Activated gamma-delta T cell (primary cell): ENCODE data around the gene CREB3L2.
"Not testable (repeated sequence)": the region's sequence is repeated elsewhere in the genome, so short reads cannot be mapped to it uniquely, and the experiment has no call there.

Experiments
- DNase-seq: peaks from one replicate; lab custom pipeline; 2025; lab: John Stamatoyannopoulos, UW

The CREB3L2 gene

DNA sequence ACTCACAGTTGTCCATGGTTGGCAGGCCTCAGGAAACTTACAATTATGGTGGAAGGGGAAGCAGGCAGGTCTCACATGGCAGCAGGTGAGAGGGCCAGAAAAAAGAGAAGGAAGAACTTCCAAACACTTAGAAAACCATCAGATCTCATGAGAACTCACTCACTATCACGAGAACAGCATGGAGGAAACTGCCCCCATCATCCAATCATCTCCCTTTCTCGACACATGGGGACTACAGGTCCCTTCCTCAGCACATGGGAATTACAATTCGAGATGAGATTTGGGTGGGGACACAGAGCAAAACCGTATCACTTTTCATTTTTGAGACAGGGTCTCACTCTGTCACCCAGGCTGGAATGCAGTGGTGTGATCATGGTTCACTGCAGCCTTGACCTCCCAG, 12.3 kb upstream of the CREB3L2 start:
- not testable (repeated sequence) for DNase-seq

DNA sequence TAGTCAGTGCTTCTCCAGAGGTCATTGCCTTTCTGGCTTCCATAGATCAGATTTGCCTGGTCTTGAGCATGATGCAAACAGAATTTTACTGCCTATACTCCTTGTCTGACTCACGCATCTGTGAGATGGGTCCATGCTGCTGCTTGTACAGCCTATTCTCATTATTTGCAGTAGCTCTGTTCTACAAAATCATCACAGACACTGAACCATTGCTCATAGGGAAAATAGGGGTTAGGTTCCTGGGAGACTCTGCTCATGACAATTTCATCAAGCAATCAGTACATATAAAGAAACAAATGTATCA, 7.4 kb upstream of the CREB3L2 start:
- no peak for DNase-seq

- no peak for DNase-seq
Measured at GRCh38 chr7:138008588-138009349, 6.9 kb upstream of the CREB3L2 start.

GRCh38 chr7:138008019-138008587, 6.2 kb upstream of the CREB3L2 start:
- DNase-seq: no peak

GRCh38 chr7:138006106-138006505, 4.2 kb upstream of the CREB3L2 start:
- DNase-seq: no peak

- no peak for DNase-seq
Measured at GRCh38 chr7:138004936-138005335, 3.0 kb upstream of the CREB3L2 start.

- DNase-seq: no peak
Measured at GRCh38 chr7:138004046-138004445, 2.2 kb upstream of the CREB3L2 start.

DNA sequence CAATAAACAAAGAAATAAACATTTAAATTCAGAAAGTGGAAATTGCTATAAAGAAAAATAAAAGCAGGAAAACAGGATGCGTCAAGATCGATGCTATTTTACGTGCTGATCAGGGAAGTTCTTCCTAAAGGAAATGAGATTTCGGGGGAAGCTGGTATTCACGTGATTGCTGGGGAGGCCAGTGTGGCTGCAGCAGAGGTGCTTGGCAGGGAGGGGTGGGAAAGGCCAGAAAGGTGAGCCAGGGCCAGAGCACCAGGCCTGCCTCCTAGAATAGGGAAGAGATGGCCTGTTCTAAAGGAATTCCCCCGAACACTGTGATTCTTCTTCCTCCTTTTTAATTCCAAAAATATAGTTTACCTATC, 923 bp upstream of the CREB3L2 start:
- no peak for DNase-seq

DNA sequence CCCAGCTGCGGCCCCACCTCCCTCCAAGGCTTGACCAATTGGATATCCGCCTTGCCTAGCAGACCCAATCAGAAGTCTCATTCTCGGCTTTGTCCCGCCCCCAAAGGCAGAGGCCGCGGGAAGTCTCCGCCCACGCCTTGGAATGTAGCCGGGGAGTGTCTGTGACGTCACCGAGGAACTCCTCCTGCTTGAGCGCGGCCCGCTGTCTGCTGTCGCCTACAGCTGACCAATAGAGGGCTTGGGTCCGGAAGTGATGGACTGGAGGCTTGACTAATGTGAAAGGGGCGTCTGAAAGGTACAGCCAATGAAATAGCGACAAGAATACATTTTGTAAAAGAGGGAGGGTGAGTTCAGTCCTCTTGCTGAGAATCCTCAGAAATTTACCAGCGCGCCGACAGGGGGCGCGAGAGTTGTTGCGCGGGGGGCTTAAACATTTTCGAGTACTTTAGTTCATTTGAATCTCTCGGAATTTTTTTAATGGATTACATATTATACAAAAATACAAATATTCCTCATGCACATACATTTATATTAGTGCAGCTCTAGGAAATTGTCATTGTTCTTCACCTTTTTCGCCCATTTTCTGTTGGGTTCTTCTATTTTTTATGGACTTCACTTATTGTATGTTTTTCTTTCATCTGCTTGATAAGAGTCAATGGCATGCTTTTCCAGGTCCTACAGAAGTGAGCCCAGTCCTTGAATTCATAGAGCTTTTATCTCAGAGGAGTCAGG, 376 bp upstream of the CREB3L2 start:
- DNase-seq: peak; percentile 80

- DNase-seq: no peak
Measured at GRCh38 chr7:138000081-138000701, 1.7 kb downstream of the CREB3L2 start.

GRCh38 chr7:137999496-138000080, 2.3 kb downstream of the CREB3L2 start:
- no peak for DNase-seq

DNA sequence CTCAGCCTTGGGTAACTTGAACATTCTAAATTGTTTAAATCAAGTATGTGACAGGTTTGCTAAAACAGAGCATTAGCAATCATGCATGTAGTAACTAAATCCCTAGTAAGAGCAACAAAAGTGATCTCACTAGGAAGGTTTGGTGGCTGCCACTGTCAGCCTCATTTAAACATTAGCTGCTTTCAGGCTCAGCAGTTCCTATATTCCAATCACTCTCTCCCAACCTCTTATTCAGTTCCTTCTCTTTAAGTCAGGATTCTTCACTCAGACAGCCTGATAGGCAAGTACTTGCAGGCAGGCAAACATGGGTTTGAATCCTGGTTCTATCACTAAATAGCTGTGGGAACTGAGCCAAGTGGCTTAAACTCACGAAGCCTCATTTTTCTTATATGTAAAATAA, 3.6 kb downstream of the CREB3L2 start:
- DNase-seq: no peak

GRCh38 chr7:137996871-137997270, 5.0 kb downstream of the CREB3L2 start:
- DNase-seq: no peak

GRCh38 chr7:137996386-137996851, 5.5 kb downstream of the CREB3L2 start:
- no peak for DNase-seq

- no peak for DNase-seq
Measured at GRCh38 chr7:137994216-137994615, 7.7 kb downstream of the CREB3L2 start.

- DNase-seq: no peak
Measured at GRCh38 chr7:137993395-137993743, 8.5 kb downstream of the CREB3L2 start.

GRCh38 chr7:137992550-137993394, 9.1 kb downstream of the CREB3L2 start:
- DNase-seq: no peak

GRCh38 chr7:137992104-137992549, 9.8 kb downstream of the CREB3L2 start:
- DNase-seq: no peak

DNA sequence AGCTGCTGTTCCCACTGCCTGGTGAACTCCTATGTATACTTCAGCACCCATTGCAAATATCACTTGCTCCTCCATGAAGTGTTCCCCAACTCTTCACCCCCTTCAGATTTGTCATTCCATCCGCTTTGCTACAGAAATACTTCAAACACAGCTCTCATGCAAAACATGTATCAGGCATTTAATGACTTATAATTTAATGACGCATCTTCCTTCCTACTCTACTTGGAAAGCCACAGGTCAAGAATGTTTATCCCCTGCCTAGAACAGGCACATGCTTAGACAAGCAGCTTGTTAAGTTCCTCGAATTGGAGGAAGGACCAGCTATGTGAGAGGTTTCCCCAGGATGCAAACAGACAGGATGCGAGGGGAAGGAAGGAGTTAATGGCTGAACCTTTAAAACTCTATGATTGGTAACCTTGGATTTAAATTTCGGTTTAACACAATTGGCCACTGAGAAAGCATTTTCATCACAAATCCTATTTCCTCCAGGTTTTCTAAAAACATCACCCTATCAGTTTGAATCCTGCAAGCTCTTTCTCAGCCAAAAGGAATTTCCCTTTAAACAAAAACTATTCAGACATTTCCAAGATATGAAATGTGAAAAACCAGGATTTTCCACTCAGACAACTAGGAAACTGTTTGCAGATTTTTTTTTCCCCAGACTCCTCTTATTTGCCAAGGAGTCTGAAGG, 11.5 kb downstream of the CREB3L2 start:
- no peak for DNase-seq

- DNase-seq: no peak
Measured at GRCh38 chr7:137989590-137989989, 12.3 kb downstream of the CREB3L2 start.

DNA sequence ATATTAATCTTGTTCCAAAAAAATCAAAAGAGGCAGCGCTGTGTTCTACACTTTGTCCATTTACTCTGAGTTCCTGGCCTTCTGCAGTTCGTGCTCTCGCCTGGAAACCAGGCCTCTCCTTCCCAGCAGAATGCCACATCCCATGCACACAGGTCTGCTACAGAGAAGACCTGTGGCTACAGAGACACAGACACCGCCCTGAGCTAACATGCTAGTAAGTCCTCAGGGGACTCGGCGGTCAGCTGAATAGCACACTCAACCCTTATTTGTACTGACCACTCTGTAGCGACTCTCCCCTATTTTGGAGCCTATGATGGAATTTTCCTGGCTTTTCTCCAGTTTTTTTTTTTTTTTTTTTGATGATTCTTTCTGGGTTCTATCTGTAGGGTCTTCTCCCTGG, 12.8 kb downstream of the CREB3L2 start:
- DNase-seq: no peak
